ENCODE data around the gene ACBD3.

DNA sequence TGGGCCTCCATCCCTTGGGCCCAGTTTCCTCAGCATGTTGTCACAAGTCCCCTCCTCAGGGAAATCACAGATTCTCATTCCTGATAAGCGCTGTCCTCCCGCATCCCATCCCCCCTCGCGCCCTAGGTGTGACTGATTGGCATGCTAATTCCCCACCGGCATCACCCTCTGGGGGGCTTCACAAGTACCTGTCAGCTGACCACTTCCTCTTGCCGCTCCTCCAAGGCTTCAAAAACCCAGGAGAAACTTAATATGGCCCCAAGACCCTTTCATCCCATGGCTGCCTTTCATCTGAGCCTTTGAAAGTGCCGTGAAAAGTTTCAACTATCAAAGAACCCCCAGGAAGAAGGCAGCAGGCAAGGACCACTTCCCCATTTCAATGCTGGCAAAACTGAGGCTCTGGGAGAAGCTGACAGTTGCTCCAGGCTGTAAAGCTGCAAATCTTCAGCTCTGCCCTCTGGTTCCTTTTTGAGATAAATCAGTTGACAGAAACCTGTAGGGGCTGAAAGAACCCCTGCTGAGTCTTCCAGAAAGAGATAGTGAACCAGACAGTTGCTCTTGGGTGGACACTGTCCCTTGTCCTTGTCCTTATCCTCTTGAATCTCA lies 24.1 kb upstream of the ACBD3 start:
- TF ChIP-seq, protein P1, sequence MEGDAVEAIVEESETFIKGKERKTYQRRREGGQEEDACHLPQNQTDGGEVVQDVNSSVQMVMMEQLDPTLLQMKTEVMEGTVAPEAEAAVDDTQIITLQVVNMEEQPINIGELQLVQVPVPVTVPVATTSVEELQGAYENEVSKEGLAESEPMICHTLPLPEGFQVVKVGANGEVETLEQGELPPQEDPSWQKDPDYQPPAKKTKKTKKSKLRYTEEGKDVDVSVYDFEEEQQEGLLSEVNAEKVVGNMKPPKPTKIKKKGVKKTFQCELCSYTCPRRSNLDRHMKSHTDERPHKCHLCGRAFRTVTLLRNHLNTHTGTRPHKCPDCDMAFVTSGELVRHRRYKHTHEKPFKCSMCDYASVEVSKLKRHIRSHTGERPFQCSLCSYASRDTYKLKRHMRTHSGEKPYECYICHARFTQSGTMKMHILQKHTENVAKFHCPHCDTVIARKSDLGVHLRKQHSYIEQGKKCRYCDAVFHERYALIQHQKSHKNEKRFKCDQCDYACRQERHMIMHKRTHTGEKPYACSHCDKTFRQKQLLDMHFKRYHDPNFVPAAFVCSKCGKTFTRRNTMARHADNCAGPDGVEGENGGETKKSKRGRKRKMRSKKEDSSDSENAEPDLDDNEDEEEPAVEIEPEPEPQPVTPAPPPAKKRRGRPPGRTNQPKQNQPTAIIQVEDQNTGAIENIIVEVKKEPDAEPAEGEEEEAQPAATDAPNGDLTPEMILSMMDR (IDR thresholded peaks at IDR 0.05): no peak
- TF ChIP-seq POLR2A (IDR thresholded peaks at IDR 0.05): no peak

Measured in body of pancreas (tissue), 4 donors.